Measurements from ENCODE around the gene RNF212B.

Gene RNF212B

DNA sequence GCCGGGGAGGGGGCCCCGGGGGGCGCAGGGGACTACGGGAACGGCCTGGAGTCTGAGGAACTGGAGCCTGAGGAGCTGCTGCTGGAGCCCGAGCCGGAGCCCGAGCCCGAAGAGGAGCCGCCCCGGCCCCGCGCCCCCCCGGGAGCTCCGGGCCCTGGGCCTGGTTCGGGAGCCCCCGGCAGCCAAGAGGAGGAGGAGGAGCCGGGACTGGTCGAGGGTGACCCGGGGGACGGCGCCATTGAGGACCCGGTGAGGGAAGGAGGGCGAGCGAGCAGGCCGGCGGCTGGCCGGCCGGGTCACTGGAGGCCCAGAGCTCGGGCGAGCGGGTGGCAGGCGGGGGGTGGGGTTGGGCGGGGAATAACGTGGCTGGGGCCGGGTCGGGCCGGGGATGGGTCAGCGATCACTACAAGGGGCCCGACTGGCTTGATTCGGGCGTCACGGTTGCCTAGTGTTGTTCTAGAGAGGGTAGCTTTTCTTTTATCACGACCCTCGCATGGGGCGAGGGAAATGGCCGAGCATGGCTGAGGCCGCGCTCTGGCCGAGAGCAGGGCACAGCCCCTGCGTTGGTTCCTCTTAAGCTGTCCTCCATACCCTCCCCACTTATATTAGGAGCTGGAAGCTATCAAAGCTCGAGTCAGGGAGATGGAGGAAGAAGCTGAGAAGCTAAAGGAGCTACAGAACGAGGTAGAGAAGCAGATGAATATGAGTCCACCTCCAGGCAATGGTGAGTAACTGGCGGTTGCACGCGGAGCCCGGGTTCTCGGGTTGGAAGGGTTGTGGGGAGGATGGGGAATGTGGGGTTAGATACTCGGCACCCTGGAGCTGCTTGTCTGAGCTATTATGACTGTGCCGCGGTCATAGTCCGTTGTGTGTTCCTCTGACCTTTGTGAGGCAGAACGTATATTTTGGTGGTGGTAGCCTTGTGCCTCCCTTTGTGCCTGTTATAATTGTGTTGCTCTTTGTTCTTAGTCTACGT, 84.1 kb downstream of the RNF212B start:
- DNase-seq (ENCODE audit: low read depth, low spot score) = no peak
- H3K36me3 ChIP-seq (ENCODE audit: control insufficient read depth, insufficient read depth, low read length) = peaks cover 18% of the 10 kb centered on the region

More for the DNA sequence above, 84.1 kb downstream of the RNF212B start:
- Histone ChIP-seq H3K27me3 (ENCODE audit: control insufficient read depth, insufficient read depth, low read length) (no peaks in the 10 kb centered on the region), H3K4me1 (ENCODE audit: control insufficient read depth, insufficient read depth, low read length) (peaks cover 1% of the 10 kb centered on the region; the same call in 1 of the 2 replicates), H3K4me3 (ENCODE audit: low read length) (peak overlapping the region; percentile 92), H3K27ac (ENCODE audit: low read length) (no peak overlapping the region), H3K9me3 (ENCODE audit: control insufficient read depth, insufficient read depth, low read length) (no peaks in the 10 kb centered on the region)
- WGBS (ENCODE audit: insufficient coverage, insufficient read length) = no CpG with 5 or more reads among the region's 64 CpGs
